Astrocyte of the spinal cord (primary cell): ENCODE data around the gene HIC1.

ENCODE experiments used
- DNase-seq: peaks from one replicate; pipeline ENCODE4 v3.0.0; 2011; ENCODE audit warnings: low read depth, low spot score
- H3K4me3 ChIP-seq: 2 replicates; pipeline ENCODE4 v1.5.1; 2011; ENCODE audit warnings: low read depth, mild to moderate bottlenecking, low read length, moderate library complexity
- in situ Hi-C: cut with HindIII; loops from 2 replicates; pipeline ENCODE4 v1.10.0; 2017; ENCODE audit warnings: low sequenced_read_pairs
- TF ChIP-seq, protein P1 (sequence below): IDR thresholded peaks from 2 replicates; pipeline ENCODE4 v1.5.1; 2012; ENCODE audit warnings: low read depth, mild to moderate bottlenecking, low read length, inconsistent platforms

The HIC1 gene

GRCh38 chr17:2064980-2065785 is 10.3 kb downstream of the HIC1 start:
- no peak overlapping the region for H3K4me3 ChIP-seq
- TF ChIP-seq, protein P1, sequence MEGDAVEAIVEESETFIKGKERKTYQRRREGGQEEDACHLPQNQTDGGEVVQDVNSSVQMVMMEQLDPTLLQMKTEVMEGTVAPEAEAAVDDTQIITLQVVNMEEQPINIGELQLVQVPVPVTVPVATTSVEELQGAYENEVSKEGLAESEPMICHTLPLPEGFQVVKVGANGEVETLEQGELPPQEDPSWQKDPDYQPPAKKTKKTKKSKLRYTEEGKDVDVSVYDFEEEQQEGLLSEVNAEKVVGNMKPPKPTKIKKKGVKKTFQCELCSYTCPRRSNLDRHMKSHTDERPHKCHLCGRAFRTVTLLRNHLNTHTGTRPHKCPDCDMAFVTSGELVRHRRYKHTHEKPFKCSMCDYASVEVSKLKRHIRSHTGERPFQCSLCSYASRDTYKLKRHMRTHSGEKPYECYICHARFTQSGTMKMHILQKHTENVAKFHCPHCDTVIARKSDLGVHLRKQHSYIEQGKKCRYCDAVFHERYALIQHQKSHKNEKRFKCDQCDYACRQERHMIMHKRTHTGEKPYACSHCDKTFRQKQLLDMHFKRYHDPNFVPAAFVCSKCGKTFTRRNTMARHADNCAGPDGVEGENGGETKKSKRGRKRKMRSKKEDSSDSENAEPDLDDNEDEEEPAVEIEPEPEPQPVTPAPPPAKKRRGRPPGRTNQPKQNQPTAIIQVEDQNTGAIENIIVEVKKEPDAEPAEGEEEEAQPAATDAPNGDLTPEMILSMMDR, result peak; percentile 69
- DNase-seq, result peak; percentile 82
- in situ Hi-C loops, result loop anchor here (10.0 kb wide), 1 partner anchor 110 kb away; no protein-coding TSS in a partner anchor

- H3K4me3 ChIP-seq, result no peak overlapping the region
- no peak for DNase-seq
- TF ChIP-seq, protein P1, result no peak
- in situ Hi-C loops, result loop anchor here (10.0 kb wide), 1 partner anchor 109 kb away; no protein-coding TSS in a partner anchor
Observed at GRCh38 chr17:2065949-2066400, 11.1 kb downstream of the HIC1 start.

DNA sequence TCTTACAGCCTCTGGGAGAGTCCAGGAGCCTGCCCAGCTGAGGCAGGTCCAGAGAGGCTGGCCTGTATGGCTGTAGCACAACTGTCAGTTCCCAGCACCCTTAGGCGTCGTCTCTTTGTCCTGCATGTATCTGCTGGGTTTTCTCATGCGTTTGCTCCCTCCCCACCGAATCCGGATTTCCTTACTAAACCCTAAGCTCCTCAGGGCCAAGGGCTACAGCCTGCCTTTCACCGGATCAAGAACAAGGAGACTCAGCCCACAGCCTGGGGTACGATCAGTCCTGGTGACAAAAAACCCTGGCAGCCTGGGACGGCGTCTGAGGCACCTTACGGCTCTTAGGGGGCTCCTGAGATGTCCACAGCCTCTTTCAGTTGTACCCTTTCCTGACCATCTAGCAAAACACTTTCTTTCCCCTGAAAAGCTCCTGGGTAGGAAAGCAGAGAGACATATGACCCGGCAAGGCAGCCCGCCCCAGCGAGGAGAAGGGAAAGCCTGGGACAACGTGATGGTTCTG is 12.2 kb downstream of the HIC1 start:
- H3K4me3 ChIP-seq, result no peak overlapping the region
- TF ChIP-seq, protein P1, result no peak
- DNase-seq, result no peak
- in situ Hi-C loops, result loop anchor here (10.0 kb wide), 1 partner anchor 108 kb away; no protein-coding TSS in a partner anchor

DNA sequence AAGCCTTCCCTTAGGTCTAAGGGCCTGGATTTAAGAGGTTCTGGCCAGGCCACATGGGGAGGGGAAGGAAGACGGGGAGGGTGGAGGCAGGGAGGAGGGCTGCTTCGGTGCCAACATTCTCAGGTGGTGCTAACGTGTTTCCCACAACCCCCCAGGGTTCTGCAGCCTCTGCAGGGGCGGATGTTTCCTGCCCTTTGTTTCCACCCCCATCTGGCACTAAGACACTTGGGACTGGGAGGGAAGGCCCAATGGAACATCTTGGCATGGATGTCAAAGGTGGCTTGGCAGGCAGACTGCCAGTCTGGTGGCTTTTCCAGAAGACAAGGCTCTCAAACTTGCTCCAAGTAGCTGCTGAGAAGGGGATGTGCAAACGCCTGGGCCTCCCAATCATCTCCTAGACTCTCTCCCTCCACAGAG is 12.7 kb downstream of the HIC1 start:
- TF ChIP-seq, protein P1, result no peak
- H3K4me3 ChIP-seq, result no peak overlapping the region
- peak; percentile 86 for DNase-seq
- in situ Hi-C loops, result loop anchor here (10.0 kb wide), 1 partner anchor 107 kb away; no protein-coding TSS in a partner anchor

GRCh38 chr17:2068031-2068518 is 13.2 kb downstream of the HIC1 start:
- DNase-seq, result peak; percentile 92
- TF ChIP-seq, protein P1, result peak; percentile 26
- in situ Hi-C loops, result loop anchor here (10.0 kb wide), 1 partner anchor 107 kb away; no protein-coding TSS in a partner anchor
- H3K4me3 ChIP-seq, result no peak overlapping the region

GRCh38 chr17:2068519-2069051 is 13.7 kb downstream of the HIC1 start:
- TF ChIP-seq, protein P1, result no peak
- no peak for DNase-seq
- H3K4me3 ChIP-seq, result no peak overlapping the region
- in situ Hi-C loops, result loop anchor here (10.0 kb wide), 1 partner anchor 106 kb away; no protein-coding TSS in a partner anchor
